GM10266 (cell line): Measurements from ENCODE around the gene CATSPERZ.
"Not testable (repeated sequence)": the region's sequence is repeated elsewhere in the genome, so short reads cannot be mapped to it uniquely, and the experiment has no call there.

Experiments used
- DNase-seq: peaks from one replicate; pipeline ENCODE4 v3.0.0; 2012; ENCODE audit errors: extremely low spot score
- CTCF ChIP-seq: IDR thresholded peaks from 2 replicates; pipeline ENCODE4 v1.5.1; 2012; ENCODE audit warnings: mild to moderate bottlenecking, low read depth; ENCODE audit not compliant: control insufficient read depth, insufficient read depth; ENCODE audit errors: missing control alignments

Gene CATSPERZ

GRCh38 chr11:64321533-64321932 lies 21.4 kb downstream of the CATSPERZ start:
- no peak for DNase-seq
- no peak for TF ChIP-seq CTCF

- no peak for DNase-seq
- no peak for TF ChIP-seq CTCF
These were observed 22.7 kb downstream of the CATSPERZ start for GRCh38 chr11:64322925-64323260.

- no peak for DNase-seq
- no peak for TF ChIP-seq CTCF
These were observed 23.2 kb downstream of the CATSPERZ start for GRCh38 chr11:64323373-64323772.

GRCh38 chr11:64323984-64324383 lies 23.8 kb downstream of the CATSPERZ start:
- not testable (repeated sequence) for DNase-seq

GRCh38 chr11:64324692-64325469 lies 24.7 kb downstream of the CATSPERZ start:
- no peak for DNase-seq
- TF ChIP-seq CTCF: no peak

- no peak for TF ChIP-seq CTCF
- DNase-seq: no peak
These were observed 27.2 kb downstream of the CATSPERZ start for GRCh38 chr11:64327375-64327774.

GRCh38 chr11:64327993-64328392 lies 27.8 kb downstream of the CATSPERZ start:
- TF ChIP-seq CTCF: no peak
- DNase-seq: no peak

GRCh38 chr11:64330888-64331287 lies 30.7 kb downstream of the CATSPERZ start:
- no peak for TF ChIP-seq CTCF
- DNase-seq: no peak
